H1 (cell line): ENCODE results near the gene MAN1A2. TPM values are rescaled to one million over a fixed set of nuclear protein-coding genes. Genes with fewer than 3 reads are reported as not detected.

Source experiments
- FOSL1 ChIP-seq: IDR thresholded peaks from 2 replicates; pipeline ENCODE4 v1.6.1; 2011; ENCODE audit warnings: mild to moderate bottlenecking, low read depth, low read length, moderate library complexity; ENCODE audit not compliant: insufficient read depth
- KDM5A ChIP-seq: fragments of 200-600 bp; IDR thresholded peaks from 2 replicates; pipeline ENCODE4 v1.7.1; 2012; ENCODE audit warnings: mild to moderate bottlenecking, low read length, inconsistent platforms, mixed read lengths
- SP1 ChIP-seq: IDR thresholded peaks from 2 replicates; pipeline ENCODE4 v1.6.1; 2011; ENCODE audit warnings: low read depth, low read length
- polyA plus RNA-seq, 7 experiments: library from polyadenylated mRNA; depleted of rRNA in 3 of 7; stranded (reverse) in 5 of 7; unstranded in 2 of 7; fragments of >200 nt in 5 of 7; fragments of 200-250 nt in 2 of 7; gene quantifications; 1 replicate in 5 of 7; 2 replicates in 1 of 7; 4 replicates in 1 of 7; pipeline versions ENCODE4 v1.2.1 to v1.2.3, GENCODE V29; 2011 to 2013; ENCODE audit warnings: missing spikeins in 2 of 7, mixed read lengths in 2 of 7
- total RNA-seq: library from RNA; stranded (reverse); fragmentation: NEBNext Ultra II Directional; extraction: Animal tissue kit (Norgen Biotek cat#: 25700); gene quantifications from 2 replicates; pipeline ENCODE4 v1.2.1, GENCODE V29; 2021

MAN1A2 gene
- total and polyA plus RNA-seq, 2 of the 8 experiments (the other 6 are each of a cell fraction or from before 2014, with no cell fraction given) = 5.5 to 18.8 TPM

DNA sequence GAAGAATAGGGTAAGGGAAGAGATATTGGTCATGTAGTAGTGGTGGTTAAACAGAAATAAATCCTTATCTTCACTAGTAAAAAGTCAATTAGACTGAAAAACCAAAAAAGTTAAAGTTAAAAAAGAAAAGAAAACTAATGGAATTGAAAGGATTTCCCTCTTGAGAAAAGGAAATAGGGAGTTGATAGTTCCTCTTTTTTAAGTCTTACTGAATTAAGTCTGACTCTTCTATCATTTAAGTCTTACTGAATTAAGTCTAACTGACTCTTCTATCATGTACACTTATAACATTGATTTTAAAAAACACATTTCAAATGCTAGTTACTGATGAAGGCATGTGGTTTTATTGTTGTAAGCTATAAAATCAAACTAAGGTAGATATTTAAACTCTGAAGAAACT is 189.1 kb downstream of the MAN1A2 start (continued):
- no peak for TF ChIP-seq KDM5A
- TF ChIP-seq FOSL1 = no peak
- TF ChIP-seq SP1 = no peak
